Activated T-cell treated with anti-CD3 and anti-CD28 coated beads for 24 hours (primary cell): ENCODE measurements around the gene PTER.

Experiments
- DNase-seq: peaks from one replicate; pipeline ENCODE4 v3.0.0-alpha.2; 2020; ENCODE audit warnings: low read depth

PTER gene

DNA sequence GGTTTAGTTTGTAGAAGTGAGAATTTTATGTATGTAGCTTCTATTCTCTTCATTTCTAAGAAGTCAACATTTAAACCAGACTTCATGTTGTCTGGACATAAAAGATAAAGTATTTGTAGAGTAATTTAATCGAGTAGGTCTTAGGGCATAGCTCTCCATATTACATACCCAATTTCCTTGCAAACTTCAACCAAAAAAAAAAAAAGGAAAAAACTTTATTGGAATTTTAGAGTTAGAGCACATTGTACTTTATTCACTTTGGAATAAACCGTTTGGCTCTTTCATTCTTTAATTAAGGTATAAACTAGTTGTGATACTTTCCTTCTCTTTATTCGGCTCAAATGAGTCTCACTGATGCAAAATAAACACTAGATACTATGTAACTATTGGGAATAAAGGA, 36.0 kb downstream of the PTER start:
- DNase-seq: no peak

DNA sequence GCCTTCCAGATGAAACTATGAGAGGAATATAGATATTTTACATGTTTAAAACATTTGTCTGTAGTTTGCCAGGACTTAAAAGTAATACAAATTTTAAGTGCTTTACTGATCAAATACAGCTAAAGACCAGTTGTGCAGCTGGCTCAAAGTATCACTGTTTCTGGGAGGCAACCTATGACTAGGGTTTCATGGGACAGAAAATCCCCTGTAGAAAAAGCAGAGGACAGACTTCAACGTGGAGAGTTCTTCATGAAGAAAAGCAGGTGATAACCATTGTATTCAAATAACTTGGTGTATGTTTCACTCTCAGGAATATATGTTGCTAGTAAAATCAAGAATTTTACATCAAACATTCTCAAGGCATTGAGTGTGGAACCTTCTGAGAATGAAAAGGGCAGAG, 40.9 kb downstream of the PTER start:
- no peak for DNase-seq

DNA sequence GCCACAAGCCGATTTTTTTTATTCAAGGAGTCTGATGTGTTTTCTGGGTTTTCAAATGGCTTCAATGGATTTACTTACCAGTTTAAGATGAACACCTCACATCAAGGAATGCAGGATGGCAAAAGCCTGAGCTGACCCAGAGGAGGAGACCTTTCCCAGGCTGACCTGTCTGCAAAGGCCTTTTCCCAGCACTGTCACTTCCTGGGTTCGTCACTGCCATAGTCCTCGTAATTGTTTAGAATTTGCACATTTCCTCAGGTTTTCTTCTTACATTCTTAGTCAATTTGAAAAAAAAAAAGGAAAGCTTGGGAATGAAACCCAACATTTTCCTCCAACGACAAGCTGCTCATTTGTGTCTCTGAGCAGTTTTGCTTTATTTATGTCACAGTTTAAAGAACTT, 42.0 kb downstream of the PTER start:
- no peak for DNase-seq

- no peak for DNase-seq
Measured at GRCh38 chr10:16481052-16481728, 44.4 kb downstream of the PTER start.

- no peak for DNase-seq
Measured at GRCh38 chr10:16483241-16483917, 46.6 kb downstream of the PTER start.

DNA sequence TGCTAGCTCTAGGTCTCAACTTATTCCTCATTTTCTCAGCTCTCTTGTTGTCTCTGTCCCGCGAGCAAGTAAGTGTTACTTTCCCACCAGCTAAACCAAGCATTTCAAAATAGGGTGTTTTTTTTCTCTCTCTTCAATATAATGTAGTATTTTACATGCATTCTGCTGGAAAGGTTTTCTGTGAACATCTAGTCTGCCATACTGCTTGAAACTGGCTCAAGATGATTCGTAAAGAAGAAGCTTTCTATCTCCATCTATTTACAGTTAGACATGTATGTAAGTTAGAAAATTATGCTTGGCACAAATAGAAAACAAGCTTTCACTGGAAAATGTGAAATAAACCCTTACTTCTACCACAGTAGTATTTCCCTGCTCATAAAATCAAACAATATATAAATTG, 53.7 kb downstream of the PTER start:
- DNase-seq: no peak

- no peak for DNase-seq
Measured at GRCh38 chr10:16491933-16492332, 55.1 kb downstream of the PTER start.

GRCh38 chr10:16493884-16494536, 57.2 kb downstream of the PTER start:
- DNase-seq: no peak

DNA sequence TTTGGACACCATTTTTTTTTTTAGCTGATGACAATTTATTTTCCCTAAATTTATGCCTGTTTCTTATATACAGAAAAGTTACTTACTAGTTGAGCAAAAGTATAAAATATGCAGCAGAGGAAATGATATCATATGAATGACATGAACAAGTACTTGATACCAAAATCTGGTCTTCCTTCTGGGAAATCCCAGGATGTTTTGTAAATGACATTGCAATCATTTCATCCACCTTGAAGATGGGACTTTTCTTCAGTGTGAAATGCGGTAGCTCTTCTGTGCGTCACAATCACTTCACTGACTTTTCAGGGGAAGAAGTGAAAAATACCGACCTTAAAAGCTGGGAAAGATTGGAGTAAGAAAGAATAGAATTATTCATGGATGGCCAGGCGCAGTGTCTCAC, 61.1 kb downstream of the PTER start:
- no peak for DNase-seq

- DNase-seq: no peak
Measured at GRCh38 chr10:16505161-16505560, 68.4 kb downstream of the PTER start.

GRCh38 chr10:16509996-16510395, 73.2 kb downstream of the PTER start:
- DNase-seq: no peak

DNA sequence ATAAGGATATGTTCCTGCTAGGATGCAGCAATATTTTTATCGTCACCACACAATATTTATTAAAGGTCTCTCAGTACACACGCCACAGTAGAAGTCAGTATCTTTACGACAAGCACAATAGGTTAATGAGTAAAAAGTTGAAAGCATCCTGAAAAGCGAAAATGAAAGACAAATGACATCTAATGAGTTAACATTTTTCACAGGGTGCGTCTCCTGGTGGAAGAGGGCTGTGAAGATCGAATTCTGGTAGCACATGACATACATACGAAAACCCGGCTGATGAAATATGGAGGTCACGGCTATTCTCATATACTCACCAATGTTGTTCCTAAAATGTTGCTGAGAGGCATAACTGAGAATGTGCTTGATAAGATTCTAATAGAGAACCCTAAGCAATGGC, 74.0 kb downstream of the PTER start:
- no peak for DNase-seq

GRCh38 chr10:16518822-16519221, 82.0 kb downstream of the PTER start:
- no peak for DNase-seq

GRCh38 chr10:16519250-16519907, 82.6 kb downstream of the PTER start:
- DNase-seq: no peak

- no peak for DNase-seq
Measured at GRCh38 chr10:16519908-16520861, 83.4 kb downstream of the PTER start.

DNA sequence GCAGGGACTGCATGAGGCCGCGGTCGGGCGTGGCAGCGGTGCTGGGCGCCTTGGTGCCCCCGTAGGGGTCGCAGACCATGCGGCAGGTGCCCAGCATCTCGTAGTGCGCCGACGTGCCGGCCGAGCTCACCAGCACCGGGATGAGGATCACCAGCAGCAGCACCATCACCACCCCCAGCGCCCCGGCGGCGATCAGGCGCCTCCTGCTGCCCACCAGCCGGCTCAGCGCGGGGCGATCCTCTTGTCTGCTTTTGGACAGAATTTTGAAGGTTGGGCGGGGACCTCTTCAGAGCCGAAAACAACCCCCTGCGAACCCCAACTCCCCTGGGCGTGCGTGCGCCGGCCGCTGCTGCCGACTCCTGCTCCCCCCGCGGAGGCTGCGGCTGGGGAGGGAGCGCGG, 84.1 kb downstream of the PTER start:
- peak; percentile 15 for DNase-seq

GRCh38 chr10:16521311-16522016, 84.7 kb downstream of the PTER start, which contains the start of gene C1QL3:
C1QL3 (minus strand) TSS chr10:16521879; CDS start chr10:16521065, 814 bp downstream.
- no peak for DNase-seq

DNA sequence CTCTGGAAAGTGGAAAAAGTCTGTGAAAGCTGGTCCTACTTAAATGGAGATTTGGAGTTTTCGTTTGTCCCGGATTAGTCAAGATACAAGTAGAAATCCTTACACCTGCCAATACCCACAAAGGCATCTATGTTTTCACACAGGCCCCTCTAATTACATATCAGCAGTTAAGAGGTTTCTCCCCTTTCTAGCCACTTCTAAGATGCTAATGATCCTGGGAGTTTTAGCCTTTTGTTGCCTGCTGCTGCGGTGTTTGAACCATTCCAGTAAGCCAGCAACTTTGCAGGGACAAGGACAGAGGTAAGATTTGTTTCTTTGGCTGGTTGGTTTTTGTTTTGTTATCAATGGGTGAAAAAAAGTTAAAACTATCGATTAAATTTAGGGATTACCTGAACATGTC, 90.6 kb downstream of the PTER start:
- no peak for DNase-seq

DNA sequence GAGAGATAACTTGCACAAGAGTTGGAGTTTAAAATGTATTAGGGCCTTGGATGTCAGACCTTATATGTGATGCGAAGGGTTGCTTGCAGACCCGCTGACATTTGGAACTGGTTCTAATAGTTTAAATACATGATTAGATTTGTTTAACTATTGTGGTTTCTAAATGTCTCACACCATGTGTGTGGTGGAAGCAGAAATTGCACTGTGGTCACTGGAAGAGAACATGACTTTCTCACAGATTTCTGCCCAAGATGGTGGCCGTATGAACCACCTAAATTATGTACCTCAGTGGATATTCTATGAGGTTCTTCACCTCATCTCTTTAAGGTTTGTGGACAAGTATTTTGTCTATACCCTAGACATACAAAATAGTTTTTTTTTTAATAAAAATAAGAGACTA, 93.0 kb downstream of the PTER start:
- no peak for DNase-seq

GRCh38 chr10:16536155-16536554, 99.3 kb downstream of the PTER start:
- DNase-seq: no peak

DNA sequence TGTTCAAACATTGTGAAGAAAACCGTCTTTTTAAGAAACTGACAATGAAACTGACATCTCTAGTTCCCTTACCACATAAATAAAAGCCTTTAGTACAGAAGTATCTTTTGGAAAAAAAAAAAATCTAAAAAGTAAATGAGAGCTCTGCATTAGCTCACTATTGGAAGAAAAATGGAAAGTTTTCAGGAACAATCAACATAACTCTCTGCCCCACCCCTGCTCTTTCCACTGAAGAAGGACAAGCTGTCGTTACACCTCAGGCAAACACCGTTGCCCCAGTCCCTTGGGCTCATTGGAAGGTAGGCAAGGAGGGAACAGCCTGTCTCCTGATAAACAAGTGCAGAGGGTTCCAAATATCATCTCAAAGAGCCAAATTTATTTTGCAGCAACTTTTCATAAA, 107.3 kb downstream of the PTER start:
- no peak for DNase-seq
